A549 (cell line): ENCODE data around the gene TNS3. TPM values are rescaled to one million over a fixed set of nuclear protein-coding genes. Genes with fewer than 3 reads are reported as not detected.

Source experiments
- ATAC-seq, 2 experiments: fragments of 200-7000 bp in 1 of 2; fragments of >200 bp in 1 of 2; cut with Nextera tagmentation in 1 of 2; cut with Tn5 transposase in 1 of 2; 3 replicates each; pipeline versions ENCODE4 v1.8.0 to v1.9.1; 2018 to 2020; ENCODE audit warnings: mild to moderate bottlenecking in 1 of 2, moderate library complexity in 1 of 2
- CTCF ChIA-PET: fragments of 300-600 bp; sonication (Branson Sonifier 250); formaldehyde crosslinking; extraction: SDS; loops from one replicate; lab custom pipeline; 2021; ENCODE audit warnings: antibody characterized with exemption, inconsistent platforms; lab: Yijun Ruan, JAX
- POLR2A ChIA-PET: fragments of 350-600 bp; formaldehyde crosslinking; extraction: SDS; loops from one replicate; lab custom pipeline; 2021; ENCODE audit warnings: antibody characterized with exemption, inconsistent platforms; lab: Yijun Ruan, JAX
- DNase-seq, 2 experiments: peaks; one replicate each; pipeline versions ENCODE4 v3.0.0 to v3.0.0-alpha.2; 2011 to 2016; ENCODE audit warnings: low read depth in 1 of 2, low spot score in 1 of 2
- FAIRE-seq: peaks from 2 replicates; lab custom pipeline; 2011; peaks lifted over from hg19 to GRCh38; lab: Jason Lieb, UNC
- H3K27ac ChIP-seq, 2 experiments: fragments of >200 bp; sonication (Bioruptor Twin); formaldehyde crosslinking; 3 replicates each; pipeline ENCODE4 v1.5.1; 2016 to 2017
- H3K4me1 ChIP-seq: fragments of >200 bp; sonication (Bioruptor Twin); formaldehyde crosslinking; 3 replicates; pipeline ENCODE4 v1.6.1; 2016
- H3K4me2 ChIP-seq: fragments of >200 bp; sonication (Bioruptor Twin); formaldehyde crosslinking; 3 replicates; pipeline ENCODE4 v1.6.1; 2016
- H3K4me3 ChIP-seq: fragments of >200 bp; sonication (Bioruptor Twin); formaldehyde crosslinking; 3 replicates; pipeline ENCODE4 v1.5.1; 2016
- H3K9me3 ChIP-seq: fragments of >200 bp; sonication (Bioruptor Twin); formaldehyde crosslinking; 3 replicates; pipeline ENCODE4 v1.6.1; 2016
- CBX2 ChIP-seq: fragments of 200-600 bp; sonication (generic); IDR thresholded peaks from 2 replicates; pipeline ENCODE4 v1.6.1; 2016; ENCODE audit warnings: low read depth, mild to moderate bottlenecking, borderline replicate concordance
- CTCF ChIP-seq: fragments of >200 bp; sonication (Bioruptor Twin); formaldehyde crosslinking; IDR thresholded peaks from 3 replicates; pipeline ENCODE4 v1.5.1; 2016
- HOXB5 ChIP-seq: fragments of 250-450 bp; sonication (Bioruptor Pico); IDR thresholded peaks from 2 replicates; pipeline ENCODE4 v1.5.0; 2020; ENCODE audit warnings: mild to moderate bottlenecking, moderate library complexity
- JUN ChIP-seq, 2 experiments: fragments of >200 bp; sonication (Bioruptor Twin); formaldehyde crosslinking; IDR thresholded peaks; 2 replicates in 1 of 2; 3 replicates in 1 of 2; pipeline ENCODE4 v1.6.1; 2016 to 2017
- MAZ ChIP-seq: fragments of 150-350 bp; IDR thresholded peaks from 2 replicates; pipeline ENCODE4 v1.6.1; 2014; ENCODE audit warnings: antibody characterized with exemption, low read depth, low read length, borderline replicate concordance
- WGBS: methylation state at CpG from one replicate; pipeline ENCODE4 v1.1.6; 2017; ENCODE audit errors: missing lambda C conversion rate; 5-methylcytosine and 5-hydroxymethylcytosine counted together
- polyA plus RNA-seq, 4 experiments: library from polyadenylated mRNA; depleted of rRNA in 3 of 4; stranded (reverse); fragments of >200 nt; fragmentation: RNase III in 1 of 4; extraction: RNeasy Plus Mini Kit Qiagen cat#74134 plus additional on column Dnase treatment in 1 of 4; gene quantifications; 2 replicates in 3 of 4; 3 replicates in 1 of 4; pipeline ENCODE4 v1.2.3, GENCODE V29; 2011 to 2017
- TF ChIP-seq, protein P1 (sequence below): fragments of 200-600 bp; sonication (generic); IDR thresholded peaks from 2 replicates; pipeline ENCODE4 v1.6.1; 2016; ENCODE audit warnings: antibody characterized with exemption, mild to moderate bottlenecking, moderate library complexity
- TF ChIP-seq, protein P2 (sequence below): fragments of >200 bp; sonication (Bioruptor Twin); formaldehyde crosslinking; IDR thresholded peaks from 3 replicates; pipeline ENCODE4 v1.6.1; 2016

The TNS3 gene
- polyA plus RNA-seq, 2 of the 4 experiments (the other 2 are of a cell fraction), result 107 to 134 TPM

GRCh38 chr7:47227762-47228177, 354.1 kb downstream of the TNS3 start:
- ChIA-PET CTCF (no interaction called here), POLR2A (no interaction called here)
- H3K4me1 ChIP-seq, result peaks cover 10% of the 10 kb centered on the region; the same call in 2 of the 3 replicates
- H3K9me3 ChIP-seq, result no peaks in the 10 kb centered on the region
- ATAC-seq (peak; percentile 55 to 66; a peak in 4 of 6 replicates), FAIRE-seq (no peak), DNase-seq (peak in 1 of 2 experiments; percentile 38)
- H3K27ac ChIP-seq, result peak overlapping the region in 1 of 2 experiments; percentile 55; a peak in 3 of 6 replicates
- peak overlapping the region; percentile 32; the same call in 2 of the 3 replicates for H3K4me2 ChIP-seq
- TF ChIP-seq, protein P1, sequence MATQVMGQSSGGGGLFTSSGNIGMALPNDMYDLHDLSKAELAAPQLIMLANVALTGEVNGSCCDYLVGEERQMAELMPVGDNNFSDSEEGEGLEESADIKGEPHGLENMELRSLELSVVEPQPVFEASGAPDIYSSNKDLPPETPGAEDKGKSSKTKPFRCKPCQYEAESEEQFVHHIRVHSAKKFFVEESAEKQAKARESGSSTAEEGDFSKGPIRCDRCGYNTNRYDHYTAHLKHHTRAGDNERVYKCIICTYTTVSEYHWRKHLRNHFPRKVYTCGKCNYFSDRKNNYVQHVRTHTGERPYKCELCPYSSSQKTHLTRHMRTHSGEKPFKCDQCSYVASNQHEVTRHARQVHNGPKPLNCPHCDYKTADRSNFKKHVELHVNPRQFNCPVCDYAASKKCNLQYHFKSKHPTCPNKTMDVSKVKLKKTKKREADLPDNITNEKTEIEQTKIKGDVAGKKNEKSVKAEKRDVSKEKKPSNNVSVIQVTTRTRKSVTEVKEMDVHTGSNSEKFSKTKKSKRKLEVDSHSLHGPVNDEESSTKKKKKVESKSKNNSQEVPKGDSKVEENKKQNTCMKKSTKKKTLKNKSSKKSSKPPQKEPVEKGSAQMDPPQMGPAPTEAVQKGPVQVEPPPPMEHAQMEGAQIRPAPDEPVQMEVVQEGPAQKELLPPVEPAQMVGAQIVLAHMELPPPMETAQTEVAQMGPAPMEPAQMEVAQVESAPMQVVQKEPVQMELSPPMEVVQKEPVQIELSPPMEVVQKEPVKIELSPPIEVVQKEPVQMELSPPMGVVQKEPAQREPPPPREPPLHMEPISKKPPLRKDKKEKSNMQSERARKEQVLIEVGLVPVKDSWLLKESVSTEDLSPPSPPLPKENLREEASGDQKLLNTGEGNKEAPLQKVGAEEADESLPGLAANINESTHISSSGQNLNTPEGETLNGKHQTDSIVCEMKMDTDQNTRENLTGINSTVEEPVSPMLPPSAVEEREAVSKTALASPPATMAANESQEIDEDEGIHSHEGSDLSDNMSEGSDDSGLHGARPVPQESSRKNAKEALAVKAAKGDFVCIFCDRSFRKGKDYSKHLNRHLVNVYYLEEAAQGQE, result no peak
- no peak for TF ChIP-seq CBX2
- TF ChIP-seq, protein P2, sequence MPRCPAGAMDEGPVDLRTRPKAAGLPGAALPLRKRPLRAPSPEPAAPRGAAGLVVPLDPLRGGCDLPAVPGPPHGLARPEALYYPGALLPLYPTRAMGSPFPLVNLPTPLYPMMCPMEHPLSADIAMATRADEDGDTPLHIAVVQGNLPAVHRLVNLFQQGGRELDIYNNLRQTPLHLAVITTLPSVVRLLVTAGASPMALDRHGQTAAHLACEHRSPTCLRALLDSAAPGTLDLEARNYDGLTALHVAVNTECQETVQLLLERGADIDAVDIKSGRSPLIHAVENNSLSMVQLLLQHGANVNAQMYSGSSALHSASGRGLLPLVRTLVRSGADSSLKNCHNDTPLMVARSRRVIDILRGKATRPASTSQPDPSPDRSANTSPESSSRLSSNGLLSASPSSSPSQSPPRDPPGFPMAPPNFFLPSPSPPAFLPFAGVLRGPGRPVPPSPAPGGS, result no peak
- TF ChIP-seq MAZ, result no peak
- no peak overlapping the region for H3K4me3 ChIP-seq
- 37% methylated on average over 6 of the region's 6 CpGs for whole genome bisulfite sequencing

DNA sequence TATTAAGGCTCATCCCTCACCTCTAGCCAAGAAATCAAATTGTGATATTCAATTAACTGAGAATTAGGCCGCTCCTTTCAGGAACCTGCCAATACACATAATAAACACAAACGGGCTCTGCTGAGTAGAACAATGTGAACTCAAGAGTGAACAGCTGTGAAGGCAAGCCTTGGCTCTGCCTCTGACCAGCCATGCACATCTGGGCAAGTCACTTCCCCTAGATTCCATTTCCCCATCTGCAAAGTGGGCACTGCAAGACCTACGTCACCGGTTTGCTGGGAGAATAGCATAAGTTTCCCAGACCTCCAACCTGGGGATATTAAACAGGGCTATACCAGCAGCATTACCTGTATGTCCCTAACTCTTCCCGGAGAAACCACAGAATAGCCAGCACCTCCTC, 355.2 kb downstream of the TNS3 start:
- POLR2A ChIA-PET, result no interaction called here
- no peak for DNase-seq
- Histone ChIP-seq H3K4me2 (no peak overlapping the region), H3K4me3 (no peak overlapping the region), H3K27ac (no peak overlapping the region), H3K4me1 (peaks cover 8% of the 10 kb centered on the region; the same call in 2 of the 3 replicates), H3K9me3 (no peaks in the 10 kb centered on the region)
- 87% methylated on average over 5 of the region's 5 CpGs for WGBS
- ATAC-seq, result no peak
- CTCF ChIA-PET, result no interaction called here
- TF ChIP-seq JUN (IDR thresholded peaks at IDR 0.05) (no peak), HOXB5 (no peak)
- TF ChIP-seq, protein P2, result no peak
- FAIRE-seq, result no peak

- ChIA-PET POLR2A (no interaction called here), CTCF (no interaction called here)
- DNase-seq, result no peak
- Histone ChIP-seq H3K4me1 (peaks cover 8% of the 10 kb centered on the region; the same call in 2 of the 3 replicates), H3K27ac (no peak overlapping the region), H3K9me3 (no peaks in the 10 kb centered on the region), H3K4me3 (no peak overlapping the region), H3K4me2 (no peak overlapping the region)
- WGBS, result 40% methylated on average over 3 of the region's 3 CpGs
- FAIRE-seq, result no peak
- TF ChIP-seq CTCF, result no peak
- no peak for ATAC-seq
Measured at GRCh38 chr7:47225387-47226131, 356.4 kb downstream of the TNS3 start.
